Loucy (cell line): ENCODE data around the gene ADCY7.

ENCODE experiments used
- H2AFZ ChIP-seq: fragments of 200-600 bp; sonication (generic); 2 replicates; pipeline ENCODE4 v1.6.0; 2016; ENCODE audit warnings: antibody characterized with exemption, mild to moderate bottlenecking, low read length, moderate library complexity
- H3F3A ChIP-seq: fragments of 200-600 bp; 2 replicates; pipeline ENCODE4 v1.6.0; 2016; ENCODE audit warnings: antibody characterized with exemption, low read depth, mild to moderate bottlenecking
- H3K27me3 ChIP-seq: fragments of 200-600 bp; sonication (generic); 2 replicates; pipeline ENCODE4 v1.6.1; 2014; ENCODE audit warnings: low read length, mild to moderate bottlenecking; ENCODE audit not compliant: insufficient read depth, poor library complexity, severe bottlenecking
- H3K36me3 ChIP-seq: fragments of 200-600 bp; sonication (generic); 2 replicates; pipeline ENCODE4 v1.6.1; 2016; ENCODE audit warnings: low read length; ENCODE audit not compliant: insufficient read depth
- H3K4me1 ChIP-seq: fragments of 200-600 bp; sonication (generic); 2 replicates; pipeline ENCODE4 v1.5.1; 2014; ENCODE audit warnings: low read length, mild to moderate bottlenecking; ENCODE audit not compliant: insufficient read depth, poor library complexity, severe bottlenecking
- H3K4me2 ChIP-seq: fragments of 200-600 bp; sonication (generic); 2 replicates; pipeline ENCODE4 v1.6.0; 2014; ENCODE audit warnings: antibody characterized with exemption, low read length, low read depth, mild to moderate bottlenecking; ENCODE audit not compliant: poor library complexity, severe bottlenecking
- H3K4me3 ChIP-seq: fragments of 200-600 bp; sonication (generic); 2 replicates; pipeline ENCODE4 v1.5.1; 2014; ENCODE audit warnings: low read length, mild to moderate bottlenecking, mixed read lengths; ENCODE audit not compliant: poor library complexity, severe bottlenecking
- H3K79me2 ChIP-seq: fragments of 200-600 bp; sonication (generic); 2 replicates; pipeline ENCODE4 v1.6.1; 2014; ENCODE audit warnings: low read length; ENCODE audit not compliant: insufficient read depth
- H3K9ac ChIP-seq: fragments of 200-600 bp; sonication (generic); 2 replicates; pipeline ENCODE4 v1.6.0; 2014; ENCODE audit warnings: mild to moderate bottlenecking, low read depth, low read length, moderate library complexity; ENCODE audit not compliant: poor library complexity, severe bottlenecking
- H3K9me2 ChIP-seq: fragments of 200-600 bp; sonication (generic); replicated peaks from 2 replicates; pipeline ENCODE4 v1.6.1; 2016; ENCODE audit warnings: low read depth, low read length, mixed read lengths
- H3K9me3 ChIP-seq: fragments of 200-600 bp; sonication (generic); 2 replicates; pipeline ENCODE4 v1.6.1; 2014; ENCODE audit warnings: mild to moderate bottlenecking, antibody characterized with exemption, low read length, low read depth; ENCODE audit not compliant: insufficient read depth
- H4K20me1 ChIP-seq: fragments of 200-600 bp; sonication (generic); 2 replicates; pipeline ENCODE4 v1.6.0; 2014; ENCODE audit warnings: antibody characterized with exemption, low read length, mild to moderate bottlenecking; ENCODE audit not compliant: insufficient read depth, poor library complexity, severe bottlenecking
- CTCF ChIP-seq: fragments of 200-600 bp; sonication (generic); conservative IDR thresholded peaks from 2 replicates; pipeline ENCODE4 v1.5.1; 2014; ENCODE audit warnings: mild to moderate bottlenecking, antibody characterized with exemption, low read length
- EZH2phosphoT487 ChIP-seq: fragments of 200-600 bp; IDR thresholded peaks from 2 replicates; pipeline ENCODE4 v1.6.1; 2018; ENCODE audit warnings: antibody characterized with exemption, mild to moderate bottlenecking, moderate library complexity, borderline replicate concordance

Gene ADCY7

GRCh38 chr16:50256604-50257003, 9.7 kb upstream of the ADCY7 start:
- no peaks in the 10 kb centered on the region for H3K36me3 ChIP-seq
- TF ChIP-seq CTCF (no peak), EZH2phosphoT487 (no peak)
- H3F3A ChIP-seq, result no peaks in the 10 kb centered on the region
- H3K9ac ChIP-seq, result no peak overlapping the region
- H3K4me3 ChIP-seq, result no peak overlapping the region
- H3K9me2 ChIP-seq, result no peaks in the 10 kb centered on the region
- no peaks in the 10 kb centered on the region for H3K9me3 ChIP-seq
- H3K4me1 ChIP-seq, result peaks cover 4% of the 10 kb centered on the region
- no peak overlapping the region for H3K4me2 ChIP-seq
- H3K27me3 ChIP-seq, result no peaks in the 10 kb centered on the region
- no peaks in the 10 kb centered on the region for H3K79me2 ChIP-seq
- H2AFZ ChIP-seq, result no peak overlapping the region
- H4K20me1 ChIP-seq, result no peaks in the 10 kb centered on the region

- Histone ChIP-seq H3K4me2 (no peak overlapping the region), H3K9me3 (no peaks in the 10 kb centered on the region)
- TF ChIP-seq CTCF, result no peak
- TF ChIP-seq EZH2phosphoT487, result no peak
Observed at GRCh38 chr16:50257876-50258275, 8.5 kb upstream of the ADCY7 start.

GRCh38 chr16:50259334-50260205, 6.8 kb upstream of the ADCY7 start:
- Histone ChIP-seq H3K9ac (no peak overlapping the region), H2AFZ (no peak overlapping the region), H3K9me2 (no peaks in the 10 kb centered on the region), H3K36me3 (no peaks in the 10 kb centered on the region), H3K9me3 (no peaks in the 10 kb centered on the region), H3K79me2 (no peaks in the 10 kb centered on the region), H3F3A (no peaks in the 10 kb centered on the region; the same call in 1 of the 2 replicates), H4K20me1 (no peaks in the 10 kb centered on the region), H3K4me1 (peaks cover 11% of the 10 kb centered on the region), H3K4me3 (no peak overlapping the region), H3K27me3 (no peaks in the 10 kb centered on the region), H3K4me2 (no peak overlapping the region)
- TF ChIP-seq CTCF (no peak), EZH2phosphoT487 (no peak)

More at GRCh38 chr16:50257876-50258275, 8.5 kb upstream of the ADCY7 start:
- H3K4me1 ChIP-seq, result peaks cover 4% of the 10 kb centered on the region
- no peaks in the 10 kb centered on the region for H3F3A ChIP-seq
- no peaks in the 10 kb centered on the region for H3K9me2 ChIP-seq
- no peaks in the 10 kb centered on the region for H4K20me1 ChIP-seq
- no peaks in the 10 kb centered on the region for H3K27me3 ChIP-seq
- H3K9ac ChIP-seq, result no peak overlapping the region
- no peaks in the 10 kb centered on the region for H3K36me3 ChIP-seq
- H3K4me3 ChIP-seq, result no peak overlapping the region
- no peak overlapping the region for H2AFZ ChIP-seq
- H3K79me2 ChIP-seq, result no peaks in the 10 kb centered on the region
